Measurements from ENCODE around the gene SLC25A44.
"Not testable (repeated sequence)": the region's sequence is repeated elsewhere in the genome, so short reads cannot be mapped to it uniquely, and the experiment has no call there.

SLC25A44 gene

GRCh38 chr1:156163712-156164111 lies 30.2 kb upstream of the SLC25A44 start:
- DNase-seq, result no peak

DNA sequence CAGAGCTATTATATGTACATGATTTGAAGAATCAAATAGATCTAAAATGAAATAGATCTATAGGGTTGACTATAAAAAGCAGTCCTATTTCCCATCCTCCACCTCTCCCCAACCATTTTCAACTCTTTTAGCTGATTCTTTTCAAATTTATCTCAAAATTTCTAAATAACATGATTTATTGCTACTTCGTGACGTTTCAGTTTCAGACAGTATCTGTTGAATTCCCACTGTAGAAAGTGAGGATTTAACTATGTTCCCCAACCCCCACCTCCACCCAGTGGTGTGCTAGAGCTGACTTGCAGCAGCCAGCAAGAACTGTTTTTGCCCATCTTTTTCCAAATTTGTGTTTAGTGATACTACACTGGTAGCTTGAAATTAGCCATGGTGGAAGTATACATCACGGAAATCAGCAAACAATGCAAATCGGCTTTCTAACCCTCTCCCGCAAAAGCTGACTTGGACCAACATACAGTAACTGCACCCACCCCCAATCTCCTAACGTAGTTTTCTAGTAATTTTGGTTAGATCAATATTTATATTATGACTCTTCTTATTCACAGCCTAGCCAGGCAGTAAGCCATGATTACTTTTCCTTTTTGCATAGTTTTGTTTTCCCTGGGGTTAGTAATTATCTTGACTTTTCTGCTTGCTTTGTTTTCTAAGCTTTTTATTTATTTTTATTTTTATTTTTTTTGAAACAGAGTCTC lies 29.6 kb upstream of the SLC25A44 start:
- DNase-seq, result no peak

GRCh38 chr1:156165083-156165482 lies 28.8 kb upstream of the SLC25A44 start:
- no peak for DNase-seq

- peak; percentile 47 for DNase-seq
Observed at GRCh38 chr1:156167536-156167935, 26.4 kb upstream of the SLC25A44 start.

- DNase-seq, result no peak
Observed at GRCh38 chr1:156172696-156173470, 21.0 kb upstream of the SLC25A44 start.

GRCh38 chr1:156176610-156177210 lies 17.2 kb upstream of the SLC25A44 start:
- DNase-seq, result no peak

GRCh38 chr1:156177919-156178654 lies 15.8 kb upstream of the SLC25A44 start:
- no peak for DNase-seq

DNA sequence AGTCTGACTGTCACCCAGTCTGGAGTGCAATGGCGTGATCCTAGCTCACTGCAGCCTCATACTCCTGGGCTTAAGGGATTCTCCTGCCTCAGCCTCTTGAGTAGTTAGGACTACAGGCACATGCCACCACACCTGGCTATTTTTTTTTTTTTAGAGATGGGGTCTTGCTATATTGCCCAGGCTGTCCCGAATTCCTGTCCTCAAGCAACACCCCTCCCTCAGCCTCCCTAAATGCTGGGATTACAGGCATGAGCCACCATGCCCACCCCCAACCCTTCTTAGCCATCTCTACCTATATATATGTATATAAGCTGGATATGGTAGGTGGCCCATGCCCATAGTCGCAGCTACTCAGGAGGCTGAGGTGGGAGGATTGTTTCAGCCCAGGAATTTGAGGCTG lies 13.4 kb upstream of the SLC25A44 start:
- DNase-seq, result no peak

- DNase-seq, result not testable (repeated sequence)
Observed at GRCh38 chr1:156181391-156181924, 12.4 kb upstream of the SLC25A44 start.

DNA sequence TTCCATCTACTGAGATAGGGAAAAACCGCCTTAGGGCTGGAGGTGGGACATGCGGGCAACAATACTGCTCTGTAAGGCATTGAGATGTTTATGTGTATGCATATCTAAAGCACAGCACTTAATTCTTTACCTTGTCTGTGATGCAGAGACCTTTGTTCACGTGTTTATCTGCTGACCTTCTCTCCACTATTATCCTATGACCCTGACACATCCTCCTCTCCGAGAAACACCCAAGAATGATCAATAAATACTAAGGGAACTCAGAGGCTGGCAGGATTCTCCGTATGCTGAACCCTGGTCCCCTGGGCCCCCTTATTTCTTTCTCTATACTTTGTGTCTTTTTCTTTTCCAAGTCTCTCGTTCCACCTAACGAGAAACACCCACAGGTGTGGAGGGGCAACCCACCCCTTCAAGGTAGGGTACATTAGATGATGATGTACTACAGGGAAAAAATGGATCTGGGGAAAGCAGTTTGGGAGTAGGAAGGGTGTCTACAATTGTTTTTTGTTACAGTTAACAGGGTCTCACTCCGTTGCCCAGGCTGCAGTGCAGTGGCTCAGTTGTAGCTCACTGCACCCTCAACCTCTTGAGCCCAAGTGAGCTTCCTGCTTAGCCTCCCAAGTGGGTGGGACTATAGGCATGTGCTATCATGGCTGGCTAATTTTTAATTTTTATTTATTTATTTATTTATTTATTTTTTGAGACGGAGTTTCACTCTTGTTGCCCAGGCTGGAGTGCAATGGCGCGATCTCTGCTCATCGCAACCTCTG lies 11.7 kb upstream of the SLC25A44 start:
- not testable (repeated sequence) for DNase-seq

- not testable (repeated sequence) for DNase-seq
Observed at GRCh38 chr1:156186347-156187177, 7.3 kb upstream of the SLC25A44 start.

- not testable (repeated sequence) for DNase-seq
Observed at GRCh38 chr1:156190265-156190664, 3.6 kb upstream of the SLC25A44 start.

- no peak for DNase-seq
Observed at GRCh38 chr1:156191292-156191964, 2.5 kb upstream of the SLC25A44 start.

DNA sequence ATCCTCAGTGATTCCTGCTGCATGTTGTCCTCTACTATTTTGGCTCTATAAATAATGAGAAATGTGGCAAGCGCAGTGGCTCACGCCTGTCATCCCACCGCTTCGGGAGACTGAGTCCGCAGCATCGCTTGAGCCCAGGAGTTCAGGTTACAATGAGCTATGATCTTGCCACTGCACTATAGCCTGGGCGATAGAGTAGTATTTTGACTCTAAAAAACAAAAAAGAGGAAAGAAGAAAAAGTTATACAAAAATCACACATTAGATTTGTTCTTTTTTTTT lies 756 bp upstream of the SLC25A44 start:
- no peak for DNase-seq

GRCh38 chr1:156194300-156194652 lies 372 bp downstream of the SLC25A44 start:
- DNase-seq, result no peak

GRCh38 chr1:156195853-156196252 lies 1.9 kb downstream of the SLC25A44 start:
- no peak for DNase-seq

DNA sequence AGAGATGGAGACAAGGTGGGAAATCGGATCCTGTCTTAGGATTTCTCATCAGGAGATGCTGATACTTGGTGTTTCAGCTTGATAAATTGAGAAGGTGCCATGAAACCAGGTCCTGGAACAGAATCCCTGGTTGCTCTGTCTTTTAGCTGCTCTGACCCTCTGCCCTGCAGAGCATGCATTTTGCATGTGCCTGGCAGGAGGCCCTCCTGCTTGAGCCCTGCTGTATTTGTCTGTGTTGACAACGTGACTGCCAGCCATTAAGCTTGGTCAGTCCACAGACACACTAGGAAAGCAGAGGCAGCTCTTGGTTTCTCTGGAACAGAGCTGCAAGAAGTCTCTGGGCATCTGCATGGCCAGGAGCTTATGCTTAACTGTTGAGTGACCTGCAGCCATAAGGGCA lies 2.5 kb downstream of the SLC25A44 start:
- DNase-seq, result no peak

DNA sequence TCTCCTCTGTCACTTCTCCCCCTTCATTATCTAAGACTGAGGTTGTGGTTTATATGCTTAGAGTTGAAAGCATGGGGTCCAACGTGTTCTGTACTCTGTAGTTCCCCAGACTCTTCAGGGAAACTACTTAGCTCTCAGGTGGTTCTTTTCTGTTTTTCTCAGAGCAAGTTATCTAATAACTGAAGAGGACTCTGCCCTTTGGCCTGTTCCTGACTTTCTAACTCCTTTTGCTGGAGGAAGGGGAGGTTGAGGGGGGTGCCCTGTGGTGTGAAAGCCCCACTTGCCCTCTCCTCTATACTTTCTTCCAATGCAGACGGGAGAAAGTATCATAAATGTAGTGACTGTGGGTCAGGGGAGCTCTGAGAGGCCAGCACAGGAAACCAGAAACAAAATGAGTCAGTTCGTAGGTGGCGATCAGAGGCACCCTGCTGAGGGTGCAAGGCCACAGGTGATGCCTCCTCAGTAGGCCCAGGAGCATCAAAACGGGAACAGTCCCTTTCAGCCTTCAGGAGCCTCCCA lies 5.0 kb downstream of the SLC25A44 start:
- DNase-seq, result no peak

- DNase-seq, result no peak
Observed at GRCh38 chr1:156200044-156200443, 6.1 kb downstream of the SLC25A44 start.

GRCh38 chr1:156203331-156203730 lies 9.4 kb downstream of the SLC25A44 start:
- DNase-seq, result peak; percentile 37

Data from fibroblast of skin of abdomen (primary cell).